Measurements from ENCODE around the gene CYB5R4. TPM values are rescaled to one million over a fixed set of nuclear protein-coding genes. Genes with fewer than 3 reads are reported as not detected.

Gene CYB5R4
- total and polyA plus RNA-seq, 2 experiments from 2014 or later, result 10.3 to 10.7 TPM

DNA sequence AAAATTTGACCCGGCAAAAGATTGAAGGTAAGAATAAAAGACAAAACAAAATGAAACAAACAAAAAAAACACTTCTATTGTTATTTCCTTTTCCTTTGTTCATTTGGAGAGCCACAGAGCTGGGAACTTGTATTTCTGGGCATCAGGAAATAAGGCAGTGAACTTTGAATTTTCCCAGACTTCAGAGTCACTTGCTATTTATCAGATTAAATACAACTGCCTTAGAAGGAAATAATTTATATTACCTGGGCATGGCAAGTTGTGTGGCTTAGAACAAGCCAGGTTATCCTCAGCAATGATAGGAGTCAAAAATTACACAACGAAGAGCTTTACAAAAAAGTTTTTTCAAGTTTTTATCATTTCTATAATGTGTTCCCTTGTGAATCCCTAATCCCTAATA lies 153.9 kb downstream of the CYB5R4 start:
- WGBS (ENCODE audit: low lambda C conversion rate, missing lambda C conversion rate), result 84% methylated on average over 2 of the region's 2 CpGs
- Histone ChIP-seq H3K79me2 (no peaks in the 10 kb centered on the region), H3K27ac (no peak overlapping the region), H3K9me3 (ENCODE audit: low read depth) (no peaks in the 10 kb centered on the region), H3K27me3 (no peaks in the 10 kb centered on the region), H3K4me3 (no peak overlapping the region), H3K9me2 (replicated peaks; ENCODE audit: insufficient read depth) (no peaks in the 10 kb centered on the region), H3K36me3 (replicated peaks; ENCODE audit: insufficient read depth, low read depth) (no peaks in the 10 kb centered on the region), H3K4me1 (ENCODE audit: insufficient read depth) (no peaks in the 10 kb centered on the region), H3K4me2 (no peak overlapping the region), H4K20me1 (ENCODE audit: insufficient read depth, poor library complexity, severe bottlenecking) (no peaks in the 10 kb centered on the region), H2AFZ (no peak overlapping the region)
- TF ChIP-seq, protein P1, sequence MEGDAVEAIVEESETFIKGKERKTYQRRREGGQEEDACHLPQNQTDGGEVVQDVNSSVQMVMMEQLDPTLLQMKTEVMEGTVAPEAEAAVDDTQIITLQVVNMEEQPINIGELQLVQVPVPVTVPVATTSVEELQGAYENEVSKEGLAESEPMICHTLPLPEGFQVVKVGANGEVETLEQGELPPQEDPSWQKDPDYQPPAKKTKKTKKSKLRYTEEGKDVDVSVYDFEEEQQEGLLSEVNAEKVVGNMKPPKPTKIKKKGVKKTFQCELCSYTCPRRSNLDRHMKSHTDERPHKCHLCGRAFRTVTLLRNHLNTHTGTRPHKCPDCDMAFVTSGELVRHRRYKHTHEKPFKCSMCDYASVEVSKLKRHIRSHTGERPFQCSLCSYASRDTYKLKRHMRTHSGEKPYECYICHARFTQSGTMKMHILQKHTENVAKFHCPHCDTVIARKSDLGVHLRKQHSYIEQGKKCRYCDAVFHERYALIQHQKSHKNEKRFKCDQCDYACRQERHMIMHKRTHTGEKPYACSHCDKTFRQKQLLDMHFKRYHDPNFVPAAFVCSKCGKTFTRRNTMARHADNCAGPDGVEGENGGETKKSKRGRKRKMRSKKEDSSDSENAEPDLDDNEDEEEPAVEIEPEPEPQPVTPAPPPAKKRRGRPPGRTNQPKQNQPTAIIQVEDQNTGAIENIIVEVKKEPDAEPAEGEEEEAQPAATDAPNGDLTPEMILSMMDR (IDR thresholded peaks at IDR 0.05; ENCODE audit: poor library complexity), result no peak
- TF ChIP-seq EZH2 (IDR thresholded peaks at IDR 0.05; ENCODE audit: borderline replicate concordance) (no peak), EZH2phosphoT487 (IDR thresholded peaks at IDR 0.05; ENCODE audit: low read depth, severe bottlenecking, unreplicated experiment) (no peak)
- DNase-seq (ENCODE audit: low spot score), result no peak

DNA sequence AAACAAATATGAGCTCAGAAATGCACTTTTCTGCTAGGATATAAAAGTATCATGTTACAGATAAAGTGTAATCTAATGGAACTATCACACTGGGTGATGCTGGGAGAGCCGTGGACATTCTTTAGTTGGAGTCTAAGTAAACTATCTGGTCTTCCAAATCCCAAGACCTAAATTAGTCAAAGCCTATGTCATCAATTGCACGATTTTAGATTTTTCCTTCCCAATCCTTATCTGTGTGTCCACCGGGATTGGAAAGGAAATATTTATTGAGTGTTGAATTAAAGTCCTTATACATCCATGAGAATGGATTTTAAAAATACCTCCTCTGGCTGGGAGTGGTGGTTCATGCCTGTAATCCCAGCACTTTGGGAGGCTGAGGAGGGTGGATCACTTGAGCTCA lies 154.4 kb downstream of the CYB5R4 start:
- H3K4me3 ChIP-seq, result no peak overlapping the region
- no peaks in the 10 kb centered on the region for H3K36me3 ChIP-seq (replicated peaks; ENCODE audit: insufficient read depth, low read depth)
- WGBS (ENCODE audit: low lambda C conversion rate, missing lambda C conversion rate), result 43% methylated on average over 3 of the region's 3 CpGs
- no peaks in the 10 kb centered on the region for H3K9me3 ChIP-seq (ENCODE audit: low read depth)
- no peaks in the 10 kb centered on the region for H4K20me1 ChIP-seq (ENCODE audit: insufficient read depth, poor library complexity, severe bottlenecking)
- TF ChIP-seq, protein P1 (IDR thresholded peaks at IDR 0.05; ENCODE audit: poor library complexity), result no peak
- TF ChIP-seq EZH2 (IDR thresholded peaks at IDR 0.05; ENCODE audit: borderline replicate concordance) (no peak), EZH2phosphoT487 (IDR thresholded peaks at IDR 0.05; ENCODE audit: low read depth, severe bottlenecking, unreplicated experiment) (no peak)
- DNase-seq (ENCODE audit: low spot score), result no peak
- no peaks in the 10 kb centered on the region for H3K9me2 ChIP-seq (replicated peaks; ENCODE audit: insufficient read depth)
- no peaks in the 10 kb centered on the region for H3K4me1 ChIP-seq (ENCODE audit: insufficient read depth)
- H3K79me2 ChIP-seq, result no peaks in the 10 kb centered on the region
- no peaks in the 10 kb centered on the region for H3K27me3 ChIP-seq
- H3K4me2 ChIP-seq, result no peak overlapping the region
- H2AFZ ChIP-seq, result no peak overlapping the region
- no peak overlapping the region for H3K27ac ChIP-seq

DNA sequence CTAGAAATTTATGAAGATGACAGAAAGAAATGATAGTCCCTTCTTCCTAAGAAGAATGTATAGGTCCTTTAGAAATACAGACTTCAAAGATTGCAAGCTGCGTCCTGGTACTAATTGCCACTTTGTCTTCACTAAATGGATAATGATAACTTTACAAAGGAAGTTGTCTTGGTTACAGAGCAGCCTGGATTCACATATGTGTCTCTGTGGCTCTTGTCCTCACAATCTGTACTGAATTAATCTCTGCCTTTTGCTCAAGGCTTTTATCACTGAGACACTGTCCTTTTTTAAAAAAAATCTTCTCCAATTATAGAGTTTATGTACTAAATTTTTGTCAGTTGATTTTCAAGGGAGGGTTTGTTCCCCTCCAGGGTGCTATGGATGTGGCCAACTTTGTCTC lies 156.5 kb downstream of the CYB5R4 start:
- Histone ChIP-seq H3K4me3 (no peak overlapping the region), H3K36me3 (replicated peaks; ENCODE audit: insufficient read depth, low read depth) (no peaks in the 10 kb centered on the region), H4K20me1 (ENCODE audit: insufficient read depth, poor library complexity, severe bottlenecking) (no peaks in the 10 kb centered on the region), H2AFZ (no peak overlapping the region), H3K79me2 (no peaks in the 10 kb centered on the region), H3K9me2 (replicated peaks; ENCODE audit: insufficient read depth) (no peaks in the 10 kb centered on the region), H3K9me3 (ENCODE audit: low read depth) (no peaks in the 10 kb centered on the region), H3K27ac (no peak overlapping the region), H3K4me2 (no peak overlapping the region), H3K27me3 (no peaks in the 10 kb centered on the region), H3K4me1 (ENCODE audit: insufficient read depth) (no peaks in the 10 kb centered on the region)
- 50% methylated on average over 1 of the region's 1 CpG for WGBS (ENCODE audit: low lambda C conversion rate, missing lambda C conversion rate)
- no peak for TF ChIP-seq EZH2phosphoT487 (IDR thresholded peaks at IDR 0.05; ENCODE audit: low read depth, severe bottlenecking, unreplicated experiment)
- no peak for TF ChIP-seq EZH2 (IDR thresholded peaks at IDR 0.05; ENCODE audit: borderline replicate concordance)
- TF ChIP-seq, protein P1 (IDR thresholded peaks at IDR 0.05; ENCODE audit: poor library complexity), result no peak
- no peak for DNase-seq (ENCODE audit: low spot score)

Other genes starting within 250 kb of the CYB5R4 start
- gene SNAP91, start 150.6 kb upstream of the CYB5R4 start, total RNA-seq, result 0.16 and 0.53 TPM in 2 replicates
- 0.43 and 1.4 TPM in 2 replicates for gene SNAP91, start 150.6 kb upstream of the CYB5R4 start, polyA plus RNA-seq
- not detected in 2 replicates for gene RIPPLY2, start 6.3 kb upstream of the CYB5R4 start, total RNA-seq
- gene RIPPLY2, start 6.3 kb upstream of the CYB5R4 start, polyA plus RNA-seq, result 0.91 TPM in 1 of 2 replicates, not detected in the other
- gene MRAP2, start 174.1 kb downstream of the CYB5R4 start, total RNA-seq, result 0.88 and 2.5 TPM in 2 replicates
- 2.2 and 3.2 TPM in 2 replicates for gene MRAP2, start 174.1 kb downstream of the CYB5R4 start, polyA plus RNA-seq

Measured in hepatocyte (in vitro differentiated cells).